HTERT RPE-1 (cell line): ENCODE data around the gene CLEC17A.

Experiments used
- in situ Hi-C: fragments of 300-500 bp; cut with MboI; formaldehyde crosslinking; loops from 4 replicates; pipeline ENCODE4 v1.14.3; 2020; ENCODE audit warnings: low sequenced_read_pairs

Gene CLEC17A

GRCh38 chr19:14648506-14648905 is 65.6 kb downstream of the CLEC17A start:
- in situ Hi-C loops: no loop called here

GRCh38 chr19:14649020-14649419 is 66.1 kb downstream of the CLEC17A start:
- in situ Hi-C loops: no loop called here

DNA sequence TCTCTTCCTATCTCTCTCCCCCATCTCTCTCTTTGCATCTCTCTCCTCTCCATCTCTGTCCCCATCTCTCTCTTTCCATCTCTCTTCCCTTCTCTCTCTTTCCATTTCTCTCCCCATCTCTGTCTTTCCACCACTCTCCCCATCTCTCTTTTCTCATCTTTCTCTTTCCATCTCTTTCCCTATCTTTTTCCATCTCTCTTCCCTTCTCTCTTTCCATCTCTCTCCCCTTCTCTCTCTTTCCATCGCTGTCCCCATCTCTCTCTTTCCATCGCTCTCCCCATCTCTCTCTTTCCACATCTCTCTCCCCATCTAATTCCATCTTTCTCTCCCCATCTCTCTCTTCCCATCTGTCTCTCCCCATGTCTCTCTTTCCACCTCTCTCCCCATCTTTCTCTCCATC is 67.3 kb downstream of the CLEC17A start:
- in situ Hi-C loops: no loop called here

DNA sequence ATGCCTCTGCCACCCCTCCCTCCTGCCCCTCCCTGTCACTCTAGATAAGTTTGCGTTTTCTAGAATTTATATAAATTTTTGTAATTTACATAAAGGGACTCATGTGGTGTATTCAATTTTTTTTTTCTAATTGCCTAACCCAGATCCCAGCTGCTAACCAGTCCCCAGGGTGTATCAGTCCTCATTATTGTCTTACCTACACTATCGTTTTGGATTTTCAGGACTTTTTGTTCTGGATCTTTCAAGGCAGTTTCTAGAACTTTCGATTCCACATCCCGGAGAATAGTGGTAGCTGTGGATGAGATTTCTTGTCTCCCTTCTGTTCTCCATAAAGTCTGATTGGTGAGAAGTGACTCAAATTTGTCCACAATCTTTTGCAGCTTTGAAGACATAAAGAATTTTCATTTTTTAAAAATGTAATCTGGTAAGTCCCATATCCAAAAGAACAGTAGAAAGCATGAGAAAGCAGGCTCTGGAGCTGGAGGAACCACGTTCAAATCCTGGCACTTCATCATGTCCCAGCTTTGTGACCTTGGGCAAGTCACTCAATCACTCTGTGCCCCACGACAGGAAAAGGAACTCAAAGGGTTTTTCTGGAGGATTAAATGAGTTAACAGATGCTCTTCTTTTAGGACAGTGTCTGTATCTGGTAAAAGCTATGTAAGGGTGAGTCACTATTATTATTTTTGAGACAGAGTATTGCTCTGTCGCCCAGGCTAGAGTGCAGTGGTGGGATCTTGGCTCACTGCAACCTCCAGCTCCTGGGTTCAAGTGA is 72.1 kb downstream of the CLEC17A start:
- in situ Hi-C loops: no loop called here

DNA sequence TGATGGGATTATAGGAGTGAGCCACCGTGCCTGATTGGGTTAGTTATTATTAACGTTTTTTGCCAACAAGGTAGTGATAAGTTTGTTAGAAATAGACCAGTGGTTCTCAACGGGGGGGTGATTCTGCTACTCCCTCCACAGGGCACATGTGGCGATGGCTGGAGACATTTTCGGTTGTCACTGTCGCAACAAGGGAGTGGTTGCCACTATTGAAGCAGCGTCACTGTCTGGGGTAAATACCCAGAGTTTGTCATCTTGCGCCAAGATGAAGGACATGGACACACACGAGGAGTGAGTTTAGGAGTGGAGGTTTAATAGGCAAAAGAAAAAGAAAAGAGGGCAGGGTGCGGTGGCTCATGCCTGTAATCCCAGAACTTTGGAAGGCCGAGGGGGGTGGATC is 72.8 kb downstream of the CLEC17A start:
- in situ Hi-C loops: no loop called here

- in situ Hi-C loops: no loop called here
Observed at GRCh38 chr19:14659874-14660489, 77.1 kb downstream of the CLEC17A start.

- in situ Hi-C loops: no loop called here
Observed at GRCh38 chr19:14661372-14661924, 78.6 kb downstream of the CLEC17A start.
